Activated T-helper 17 cell treated with anti-CD3 and anti-CD28 coated beads, Interleukin-2, amount 50 U/mL, for 72 hours (primary cell): ENCODE measurements around the gene GNG7. TPM values are rescaled to one million over a fixed set of nuclear protein-coding genes. Genes with fewer than 3 reads are reported as not detected.
A peak's percentile ranks its signal among the peaks of the same experiment; 100 is the strongest.
"Not testable (repeated sequence)": the region's sequence is repeated elsewhere in the genome, so short reads cannot be mapped to it uniquely, and the experiment has no call there.

ENCODE experiments used
- ATAC-seq: fragments of 150-1000 bp; cut with Tn5 transposase; replicated peaks from 2 replicates; pipeline ENCODE4 v1.10.0; 2021; ENCODE audit warnings: mild to moderate bottlenecking, moderate library complexity
- H3K27ac Mint-ChIP-seq: one replicate; pipeline ENCODE4 v1.8.0; 2022; ENCODE audit warnings: mixed read lengths
- H3K27me3 Mint-ChIP-seq: one replicate; pipeline ENCODE4 v1.8.0; 2022; ENCODE audit warnings: mixed read lengths
- H3K36me3 Mint-ChIP-seq: one replicate; pipeline ENCODE4 v1.8.0; 2022; ENCODE audit warnings: low read depth, mild to moderate bottlenecking, mixed read lengths
- H3K4me1 Mint-ChIP-seq: one replicate; pipeline ENCODE4 v1.8.0; 2022; ENCODE audit warnings: mixed read lengths
- H3K4me3 Mint-ChIP-seq: one replicate; pipeline ENCODE4 v1.8.0; 2022; ENCODE audit warnings: mild to moderate bottlenecking, mixed read lengths
- H3K9me3 Mint-ChIP-seq: one replicate; pipeline ENCODE4 v1.8.0; 2022; ENCODE audit warnings: mixed read lengths
- total RNA-seq, 2 donors: library from RNA; stranded (reverse); gene quantifications; one replicate each; pipeline ENCODE4 v1.2.3, GENCODE V29; 2022

GNG7 gene
- total RNA-seq, 2 donors from 2014 or later: 0.29 TPM; not detected in 1

DNA sequence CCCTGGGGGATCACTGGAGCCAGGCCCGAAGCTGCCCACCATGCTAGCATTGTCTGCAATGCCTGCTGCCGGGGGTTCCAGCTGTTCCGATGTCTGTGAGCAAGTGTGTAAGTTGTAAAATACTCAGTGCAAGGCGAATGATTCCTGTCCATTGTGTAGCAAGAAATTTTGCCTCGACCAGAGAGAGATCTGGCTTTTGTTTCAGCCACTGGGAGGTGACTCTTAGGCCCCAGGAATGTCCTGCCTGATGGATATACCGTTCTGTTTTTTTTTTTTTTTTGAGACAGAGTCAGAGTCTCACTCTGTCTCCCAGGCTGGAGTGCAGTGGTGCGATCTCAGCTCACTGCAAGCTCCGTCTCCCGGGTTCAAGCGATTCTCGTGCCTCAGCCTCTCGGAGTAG is 233.9 kb downstream of the GNG7 start:
- H3K27ac Mint-ChIP-seq: no peak overlapping the region
- no peaks in the 10 kb centered on the region for H3K27me3 Mint-ChIP-seq
- H3K9me3 Mint-ChIP-seq: no peaks in the 10 kb centered on the region
- H3K4me1 Mint-ChIP-seq: peaks cover 8% of the 10 kb centered on the region
- no peak overlapping the region for H3K4me3 Mint-ChIP-seq
- H3K36me3 Mint-ChIP-seq: no peaks in the 10 kb centered on the region
- ATAC-seq: no peak

DNA sequence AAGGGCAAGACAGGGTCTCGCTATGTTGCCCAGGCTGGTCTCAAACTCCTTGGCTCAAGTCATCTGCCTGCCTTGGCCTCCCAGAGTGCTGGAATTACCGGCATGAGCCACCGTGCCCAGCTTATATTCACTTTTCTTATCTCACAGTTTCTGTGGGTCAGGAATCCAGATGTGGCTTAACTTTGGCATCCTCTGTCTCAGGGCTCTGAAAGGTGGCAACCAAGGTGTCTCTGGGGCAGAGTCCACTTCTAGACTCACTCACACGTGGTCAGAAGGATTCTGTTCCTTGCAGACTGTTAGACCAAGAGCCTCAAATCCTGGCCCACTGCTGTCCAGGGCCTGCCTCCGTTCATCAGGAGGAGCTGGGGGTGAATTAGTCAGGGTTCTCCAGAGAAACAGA is 238.1 kb downstream of the GNG7 start:
- no peaks in the 10 kb centered on the region for H3K9me3 Mint-ChIP-seq
- H3K4me3 Mint-ChIP-seq: no peak overlapping the region
- H3K27ac Mint-ChIP-seq: no peak overlapping the region
- no peaks in the 10 kb centered on the region for H3K27me3 Mint-ChIP-seq
- no peaks in the 10 kb centered on the region for H3K36me3 Mint-ChIP-seq
- H3K4me1 Mint-ChIP-seq: peaks cover 3% of the 10 kb centered on the region
- no peak for ATAC-seq

DNA sequence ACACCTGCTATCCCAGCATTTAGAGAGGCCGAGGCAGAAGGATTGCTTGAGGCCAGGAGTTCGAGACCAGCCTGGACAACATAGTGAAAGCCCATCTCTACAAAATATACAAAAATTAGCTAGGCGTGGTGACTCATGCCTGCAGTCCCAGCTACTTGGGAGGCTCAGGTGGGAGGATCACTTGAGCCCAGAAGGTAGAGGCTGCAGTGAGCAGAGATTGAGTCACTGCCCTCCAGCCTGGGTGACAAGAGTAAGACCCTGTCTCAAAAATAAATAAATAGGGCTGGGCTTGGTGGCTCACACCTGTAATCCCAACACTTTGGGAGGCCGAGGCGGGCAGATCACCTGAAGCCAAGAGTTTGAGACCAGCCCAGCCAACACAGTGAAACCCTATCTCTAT is 238.8 kb downstream of the GNG7 start:
- not testable (repeated sequence) for H3K4me1 Mint-ChIP-seq, H3K36me3 Mint-ChIP-seq, ATAC-seq, H3K9me3 Mint-ChIP-seq, H3K27ac Mint-ChIP-seq, H3K4me3 Mint-ChIP-seq, H3K27me3 Mint-ChIP-seq

DNA sequence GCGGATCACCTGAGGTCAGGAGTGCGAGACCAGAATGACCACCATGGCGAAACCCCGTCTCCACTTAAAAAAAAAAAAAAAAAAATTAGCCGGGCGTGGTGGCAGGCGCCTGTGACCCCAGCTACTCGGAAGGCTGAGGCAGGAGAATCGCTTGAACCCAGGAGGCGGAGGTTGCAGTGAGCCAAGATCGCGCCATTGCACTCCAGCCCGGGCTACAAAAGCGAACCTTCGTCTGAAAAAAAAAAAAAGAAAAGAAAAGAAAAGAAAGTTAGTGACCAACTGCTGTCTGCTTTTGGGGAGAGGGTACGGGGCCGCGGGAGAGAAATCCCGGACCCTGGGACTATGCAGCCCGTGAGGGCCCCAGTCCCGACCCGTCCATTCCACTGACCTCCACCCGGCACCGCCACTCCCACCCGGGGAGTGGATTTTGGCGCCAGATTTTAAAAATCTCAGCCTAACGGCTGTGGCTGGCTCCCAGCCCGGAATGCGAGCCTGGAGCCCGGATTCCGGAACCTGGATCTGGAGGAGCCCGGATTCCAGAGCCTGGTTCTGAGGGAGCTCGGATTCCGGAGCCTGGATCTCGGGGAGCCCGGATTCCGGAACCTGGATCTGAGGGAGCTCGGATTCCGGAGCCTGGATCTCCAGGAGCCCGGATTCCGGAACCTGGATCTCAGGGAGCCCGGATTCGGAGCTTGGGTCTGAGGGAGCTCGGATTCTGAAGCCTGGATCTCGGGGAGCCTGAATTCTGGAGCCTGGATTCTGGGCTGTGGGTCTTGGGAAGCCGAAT is 239.7 kb downstream of the GNG7 start:
- H3K27ac Mint-ChIP-seq: no peak overlapping the region
- H3K4me3 Mint-ChIP-seq: peak overlapping the region; percentile 85
- no peaks in the 10 kb centered on the region for H3K36me3 Mint-ChIP-seq
- H3K9me3 Mint-ChIP-seq: no peaks in the 10 kb centered on the region
- H3K27me3 Mint-ChIP-seq: no peaks in the 10 kb centered on the region
- H3K4me1 Mint-ChIP-seq: no peaks in the 10 kb centered on the region
- ATAC-seq: no peak

DNA sequence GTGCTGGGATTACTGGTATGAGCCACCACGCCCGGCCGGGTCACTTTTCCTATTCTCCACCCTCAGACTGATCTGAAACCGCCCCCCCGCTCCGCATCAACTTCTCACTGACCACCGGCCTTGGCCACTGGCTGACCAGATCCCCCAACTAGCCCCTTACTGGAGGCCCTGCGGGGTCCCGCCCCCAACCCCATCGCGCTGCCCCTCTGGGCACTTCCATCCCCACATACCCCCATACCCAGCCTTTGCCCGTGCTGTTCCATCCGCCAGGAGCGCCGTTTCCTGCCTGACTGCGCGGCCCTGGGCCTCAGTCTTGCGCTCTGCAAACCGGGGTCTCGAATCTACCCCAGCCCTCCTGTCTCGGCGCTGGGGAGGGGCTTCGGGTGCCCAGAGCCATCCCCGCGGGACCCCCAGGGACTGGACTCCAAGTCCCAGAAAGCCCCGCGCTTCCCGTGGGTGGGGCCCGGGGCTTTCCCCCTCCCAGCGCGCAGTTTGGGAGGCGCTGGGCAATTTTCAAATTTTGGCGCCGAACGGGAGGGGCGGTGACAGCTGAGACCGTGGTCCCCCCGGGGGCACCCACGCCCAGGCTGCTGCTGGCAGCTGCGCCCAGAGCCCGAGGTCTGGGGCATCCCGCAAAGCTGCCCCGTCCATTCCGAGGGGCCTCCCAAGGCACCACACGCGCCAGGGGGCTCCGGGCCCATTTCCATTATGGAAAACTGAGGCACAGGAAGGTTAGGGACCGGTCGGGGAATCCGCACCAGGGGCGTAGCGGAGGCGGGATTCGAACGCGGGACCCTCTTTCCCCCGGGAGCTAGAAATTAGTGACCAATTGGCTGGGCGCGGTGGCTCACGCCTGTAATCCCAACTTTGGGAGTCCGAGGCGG is 240.5 kb downstream of the GNG7 start:
- Mint-ChIP-seq H3K9me3 (no peaks in the 10 kb centered on the region), H3K27me3 (no peaks in the 10 kb centered on the region), H3K4me1 (no peaks in the 10 kb centered on the region), H3K4me3 (peak overlapping the region; percentile 85), H3K36me3 (no peaks in the 10 kb centered on the region), H3K27ac (peak overlapping the region; percentile 23)
- peak; percentile 84 for ATAC-seq

Other genes with a start within 250 kb of the GNG7 start
- 10 to 100 TPM; 63.3 to 98.7 TPM for gene LMNB2, start 245.7 kb downstream of the GNG7 start, total RNA-seq
- 10 to 100 TPM; 40.6 to 80.0 TPM for gene GADD45B, start 226.6 kb downstream of the GNG7 start, total RNA-seq
- gene DIRAS1, start 18.7 kb upstream of the GNG7 start, total RNA-seq: under 1 TPM in 1 of 2 donors, not detected in 1; 0.61 TPM
- 10 to 100 TPM; 13.4 to 47.8 TPM for gene SLC39A3, start 37.3 kb upstream of the GNG7 start, total RNA-seq
- 10 to 100 TPM; 39.5 to 77.0 TPM for gene SGTA, start 80.6 kb upstream of the GNG7 start, total RNA-seq
- gene THOP1, start 82.8 kb upstream of the GNG7 start, total RNA-seq: 100 to 1,000 TPM in 1 of 2 donors, 10 to 100 TPM in 1; 70.4 to 156 TPM
- 1 to 10 TPM in 1 of 2 donors, under 1 TPM in 1; 0.65 to 1.7 TPM for gene ZNF554, start 117.2 kb upstream of the GNG7 start, total RNA-seq
- gene ZNF555, start 138.8 kb upstream of the GNG7 start, total RNA-seq: 1 to 10 TPM; 1.3 to 4.5 TPM
- under 1 TPM in 1 of 2 donors, not detected in 1; 0.95 TPM for gene ZNF556, start 164.6 kb upstream of the GNG7 start, total RNA-seq
- 1 to 10 TPM; 4.7 to 6.1 TPM for gene ZNF57, start 198.2 kb upstream of the GNG7 start, total RNA-seq
- gene ZNF77, start 242.3 kb upstream of the GNG7 start, total RNA-seq: 1 to 10 TPM; 4.7 to 4.9 TPM